ENCODE data around the gene FGF14. TPM values are rescaled to one million over a fixed set of nuclear protein-coding genes. Genes with fewer than 3 reads are reported as not detected.

FGF14 gene
- polyA plus RNA-seq, 1 donor (not counting 4 experiments of a cell fraction or from before 2014, with no cell fraction given): 0.09 TPM

DNA sequence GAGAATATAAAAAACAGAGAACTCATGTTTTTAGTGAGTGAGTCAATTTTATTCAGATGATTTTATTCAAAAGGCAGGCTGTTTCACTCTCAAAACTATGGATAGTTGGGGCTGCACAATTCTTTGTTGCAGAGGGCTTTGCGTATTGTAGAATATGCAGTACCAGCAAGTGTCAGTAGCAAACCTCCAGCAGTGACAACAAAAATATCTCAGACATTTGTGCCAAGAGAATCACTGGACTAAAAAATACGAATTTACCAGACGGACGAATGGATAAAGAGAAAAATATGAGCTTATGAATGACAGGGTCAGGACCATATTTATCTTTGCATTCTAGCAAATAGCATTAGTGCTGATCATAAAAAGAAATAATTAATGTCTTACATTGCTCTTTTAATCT, 359.1 kb downstream of the FGF14 start:
- Histone ChIP-seq H3K27ac (ENCODE audit: control insufficient read depth, insufficient read depth, low read length) (no peak overlapping the region), H4K20me1 (ENCODE audit: control insufficient read depth, extremely low read depth, insufficient read depth, low read length) (no peaks in the 10 kb centered on the region), H3K9ac (ENCODE audit: control insufficient read depth, extremely low read depth, insufficient read depth, low read length) (no peak overlapping the region), H2AFZ (ENCODE audit: control insufficient read depth, low read length) (no peak overlapping the region), H3K4me1 (ENCODE audit: control insufficient read depth, extremely low read depth, insufficient read depth, low read length) (no peaks in the 10 kb centered on the region), H3K36me3 (ENCODE audit: control insufficient read depth in 2 of 2, extremely low read depth in 1 of 2, insufficient read depth in 2 of 2, low read length in 2 of 2) (no peaks in the 10 kb centered on the region), H3K9me1 (ENCODE audit: control insufficient read depth, extremely low read depth, insufficient read depth, low read length) (no peaks in the 10 kb centered on the region), H3K4me2 (ENCODE audit: control insufficient read depth, extremely low read depth, insufficient read depth, low read depth, low read length) (no peak overlapping the region), H3K79me2 (ENCODE audit: control insufficient read depth, insufficient read depth, low read length) (no peaks in the 10 kb centered on the region), H3K9me3 (ENCODE audit: control insufficient read depth, low read depth, low read length) (no peaks in the 10 kb centered on the region), H3K27me3 (ENCODE audit: control insufficient read depth, extremely low read depth, insufficient read depth, low read length) (no peaks in the 10 kb centered on the region), H3K4me3 (ENCODE audit: control insufficient read depth in 2 of 3, extremely low read depth in 1 of 3, insufficient read depth in 2 of 3, low read depth in 1 of 3, low read length in 3 of 3) (no peak overlapping the region)
- DNase-seq (ENCODE audit: low read depth, low spot score) (no peak), FAIRE-seq (no peak)
- dilution Hi-C loops (cut with MboI; ENCODE audit: extremely low pct_ligation_motif_present, low sequenced_read_pairs): no loop called here
- TF ChIP-seq EZH2 (IDR thresholded peaks at IDR 0.05; ENCODE audit: low read length): no peak
- TF ChIP-seq, protein P1, sequence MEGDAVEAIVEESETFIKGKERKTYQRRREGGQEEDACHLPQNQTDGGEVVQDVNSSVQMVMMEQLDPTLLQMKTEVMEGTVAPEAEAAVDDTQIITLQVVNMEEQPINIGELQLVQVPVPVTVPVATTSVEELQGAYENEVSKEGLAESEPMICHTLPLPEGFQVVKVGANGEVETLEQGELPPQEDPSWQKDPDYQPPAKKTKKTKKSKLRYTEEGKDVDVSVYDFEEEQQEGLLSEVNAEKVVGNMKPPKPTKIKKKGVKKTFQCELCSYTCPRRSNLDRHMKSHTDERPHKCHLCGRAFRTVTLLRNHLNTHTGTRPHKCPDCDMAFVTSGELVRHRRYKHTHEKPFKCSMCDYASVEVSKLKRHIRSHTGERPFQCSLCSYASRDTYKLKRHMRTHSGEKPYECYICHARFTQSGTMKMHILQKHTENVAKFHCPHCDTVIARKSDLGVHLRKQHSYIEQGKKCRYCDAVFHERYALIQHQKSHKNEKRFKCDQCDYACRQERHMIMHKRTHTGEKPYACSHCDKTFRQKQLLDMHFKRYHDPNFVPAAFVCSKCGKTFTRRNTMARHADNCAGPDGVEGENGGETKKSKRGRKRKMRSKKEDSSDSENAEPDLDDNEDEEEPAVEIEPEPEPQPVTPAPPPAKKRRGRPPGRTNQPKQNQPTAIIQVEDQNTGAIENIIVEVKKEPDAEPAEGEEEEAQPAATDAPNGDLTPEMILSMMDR (optimal IDR thresholded peaks at IDR 0.05 in 1 of 3, IDR thresholded peaks at IDR 0.05 in 1 of 3, conservative IDR thresholded peaks at IDR 0.05 in 1 of 3; ENCODE audit: extremely low read depth in 1 of 3, insufficient read depth in 2 of 3, low read length in 3 of 3): no peak

DNA sequence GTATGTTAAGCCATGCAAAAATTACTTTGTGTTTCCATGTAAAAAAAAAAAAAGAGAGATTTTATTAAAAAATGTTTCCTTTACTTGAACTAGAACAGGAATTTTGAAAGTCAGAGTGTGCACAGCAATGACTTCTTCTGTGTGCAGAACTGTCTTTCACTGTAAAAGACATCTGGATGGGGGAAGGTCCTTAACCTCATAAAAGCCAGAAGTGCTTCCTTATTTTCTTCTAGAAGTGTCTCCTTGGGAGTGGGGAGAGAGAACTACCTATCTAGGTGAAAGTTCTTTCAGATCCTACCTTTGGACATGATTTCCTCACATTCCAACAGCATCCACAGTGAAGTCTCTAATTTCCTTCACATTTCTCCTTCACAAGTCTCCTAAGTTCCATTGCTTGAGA, 360.3 kb downstream of the FGF14 start:
- TF ChIP-seq EZH2 (IDR thresholded peaks at IDR 0.05; ENCODE audit: low read length): no peak
- Histone ChIP-seq H3K27me3 (ENCODE audit: control insufficient read depth, extremely low read depth, insufficient read depth, low read length) (no peaks in the 10 kb centered on the region), H3K27ac (ENCODE audit: control insufficient read depth, insufficient read depth, low read length) (no peak overlapping the region), H3K9ac (ENCODE audit: control insufficient read depth, extremely low read depth, insufficient read depth, low read length) (no peak overlapping the region), H3K4me2 (ENCODE audit: control insufficient read depth, extremely low read depth, insufficient read depth, low read depth, low read length) (no peak overlapping the region), H3K4me3 (ENCODE audit: control insufficient read depth in 2 of 3, extremely low read depth in 1 of 3, insufficient read depth in 2 of 3, low read depth in 1 of 3, low read length in 3 of 3) (no peak overlapping the region), H2AFZ (ENCODE audit: control insufficient read depth, low read length) (no peak overlapping the region), H3K36me3 (ENCODE audit: control insufficient read depth in 2 of 2, extremely low read depth in 1 of 2, insufficient read depth in 2 of 2, low read length in 2 of 2) (no peaks in the 10 kb centered on the region), H3K4me1 (ENCODE audit: control insufficient read depth, extremely low read depth, insufficient read depth, low read length) (no peaks in the 10 kb centered on the region), H3K9me3 (ENCODE audit: control insufficient read depth, low read depth, low read length) (no peaks in the 10 kb centered on the region), H3K79me2 (ENCODE audit: control insufficient read depth, insufficient read depth, low read length) (no peaks in the 10 kb centered on the region), H3K9me1 (ENCODE audit: control insufficient read depth, extremely low read depth, insufficient read depth, low read length) (no peaks in the 10 kb centered on the region), H4K20me1 (ENCODE audit: control insufficient read depth, extremely low read depth, insufficient read depth, low read length) (no peaks in the 10 kb centered on the region)
- DNase-seq (ENCODE audit: low read depth, low spot score) (no peak), FAIRE-seq (no peak)
- dilution Hi-C loops (cut with MboI; ENCODE audit: extremely low pct_ligation_motif_present, low sequenced_read_pairs): no loop called here

DNA sequence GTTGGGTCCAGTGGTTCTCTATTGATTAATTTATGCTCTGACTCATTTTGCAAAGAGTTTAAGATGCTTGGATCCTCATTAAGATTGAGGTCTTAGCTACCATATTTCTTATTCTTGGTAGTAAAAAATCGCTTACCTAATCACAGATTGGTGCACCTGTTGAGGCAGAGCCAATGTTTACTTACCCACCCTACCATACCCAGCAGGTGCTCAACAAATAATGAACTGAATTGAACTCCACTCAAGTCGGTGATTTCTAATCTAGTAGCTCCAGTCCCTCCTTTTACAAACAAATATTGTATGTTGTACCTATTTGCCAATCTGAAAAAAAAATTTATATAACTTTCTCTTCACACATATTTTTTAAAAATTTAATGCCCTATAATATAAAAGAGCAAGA, 361.0 kb downstream of the FGF14 start:
- no peak for FAIRE-seq
- Histone ChIP-seq H3K27me3 (ENCODE audit: control insufficient read depth, extremely low read depth, insufficient read depth, low read length) (no peaks in the 10 kb centered on the region), H3K9me3 (ENCODE audit: control insufficient read depth, low read depth, low read length) (no peaks in the 10 kb centered on the region), H4K20me1 (ENCODE audit: control insufficient read depth, extremely low read depth, insufficient read depth, low read length) (no peaks in the 10 kb centered on the region), H2AFZ (ENCODE audit: control insufficient read depth, low read length) (no peak overlapping the region), H3K79me2 (ENCODE audit: control insufficient read depth, insufficient read depth, low read length) (no peaks in the 10 kb centered on the region), H3K9me1 (ENCODE audit: control insufficient read depth, extremely low read depth, insufficient read depth, low read length) (no peaks in the 10 kb centered on the region), H3K9ac (ENCODE audit: control insufficient read depth, extremely low read depth, insufficient read depth, low read length) (no peak overlapping the region), H3K4me3 (ENCODE audit: control insufficient read depth in 2 of 3, extremely low read depth in 1 of 3, insufficient read depth in 2 of 3, low read depth in 1 of 3, low read length in 3 of 3) (no peak overlapping the region), H3K4me1 (ENCODE audit: control insufficient read depth, extremely low read depth, insufficient read depth, low read length) (no peaks in the 10 kb centered on the region), H3K36me3 (ENCODE audit: control insufficient read depth in 2 of 2, extremely low read depth in 1 of 2, insufficient read depth in 2 of 2, low read length in 2 of 2) (no peaks in the 10 kb centered on the region), H3K4me2 (ENCODE audit: control insufficient read depth, extremely low read depth, insufficient read depth, low read depth, low read length) (no peak overlapping the region), H3K27ac (ENCODE audit: control insufficient read depth, insufficient read depth, low read length) (no peak overlapping the region)
- no peak for TF ChIP-seq EZH2 (IDR thresholded peaks at IDR 0.05; ENCODE audit: low read length)
- DNase-seq (ENCODE audit: low read depth, low spot score): no peak
- dilution Hi-C loops (cut with MboI; ENCODE audit: extremely low pct_ligation_motif_present, low sequenced_read_pairs): no loop called here

Data from keratinocyte (primary cell).